Measurements from ENCODE around the gene FAN1.

The FAN1 gene

DNA sequence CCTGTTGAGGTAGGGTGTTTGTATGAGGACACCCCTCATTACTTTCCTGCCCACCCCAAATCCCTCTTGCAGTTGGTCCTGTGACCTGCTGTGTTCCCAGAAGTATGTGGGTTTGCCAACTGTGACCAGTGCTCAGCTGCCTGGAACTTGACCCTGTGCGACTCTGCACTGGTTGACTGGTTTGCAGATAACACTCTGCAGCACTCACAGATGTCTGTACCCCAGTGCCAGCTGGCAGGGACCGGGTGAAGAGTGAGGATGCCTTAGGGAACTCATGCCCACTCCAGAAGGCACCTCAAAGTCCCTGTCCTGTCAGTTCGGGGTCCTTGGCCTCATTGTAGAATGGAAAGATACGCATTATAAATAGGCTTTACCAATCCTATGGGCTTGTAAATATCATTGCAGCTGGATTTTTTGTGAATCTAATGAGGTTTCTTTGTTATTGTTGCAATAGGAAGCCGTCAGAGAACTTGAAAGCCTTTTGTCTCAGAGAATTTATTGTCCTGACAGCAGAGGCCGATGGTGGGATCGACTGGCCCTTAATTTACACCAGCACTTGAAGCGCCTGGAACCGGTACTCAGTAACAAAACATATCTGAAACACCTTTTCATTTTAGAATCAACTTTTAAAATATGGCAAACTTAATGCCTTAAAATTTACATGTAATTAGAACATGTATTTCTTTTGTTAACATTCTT is 18.2 kb downstream of the FAN1 start:
- no peak for DNase-seq

DNA sequence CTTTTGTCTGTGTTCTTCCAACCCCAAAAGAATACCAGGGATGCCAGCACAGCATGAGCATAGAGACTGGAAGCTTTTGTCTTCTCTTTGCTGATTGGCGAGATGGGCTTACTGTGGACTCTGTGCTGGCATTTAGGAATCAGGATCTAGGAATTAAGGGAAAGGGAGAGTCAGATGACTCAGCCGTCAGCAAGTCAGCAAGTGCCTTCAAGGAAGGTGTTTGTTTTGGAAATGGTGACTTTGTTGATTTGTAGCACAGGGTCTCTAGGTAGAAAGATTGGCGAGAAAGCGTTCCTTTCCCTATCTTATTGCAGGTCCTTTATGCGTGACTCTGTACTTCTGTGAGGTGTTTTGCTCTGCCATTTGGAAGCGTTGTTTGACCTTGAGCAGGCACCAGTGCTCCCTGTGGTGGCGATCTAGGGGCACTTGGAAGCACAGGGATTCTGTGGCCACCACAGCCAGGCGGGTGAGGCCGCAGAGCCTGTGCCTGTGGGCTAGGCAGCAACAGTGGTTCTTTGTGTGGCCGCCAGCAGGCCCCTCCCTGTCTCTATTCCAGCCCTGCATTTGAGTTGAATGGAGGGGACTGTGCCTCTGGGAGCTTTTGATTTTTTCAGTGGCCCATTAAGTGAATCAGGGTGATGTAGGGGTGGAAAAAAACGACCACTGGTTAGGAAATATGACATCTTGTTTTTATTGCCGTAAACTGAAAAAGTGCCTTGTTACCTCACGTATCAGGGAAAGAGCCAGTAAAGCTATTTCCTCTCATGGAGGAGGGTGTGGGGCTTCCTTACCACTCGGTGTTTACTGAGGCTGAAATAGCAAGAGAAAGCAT is 19.0 kb downstream of the FAN1 start:
- DNase-seq = no peak

DNA sequence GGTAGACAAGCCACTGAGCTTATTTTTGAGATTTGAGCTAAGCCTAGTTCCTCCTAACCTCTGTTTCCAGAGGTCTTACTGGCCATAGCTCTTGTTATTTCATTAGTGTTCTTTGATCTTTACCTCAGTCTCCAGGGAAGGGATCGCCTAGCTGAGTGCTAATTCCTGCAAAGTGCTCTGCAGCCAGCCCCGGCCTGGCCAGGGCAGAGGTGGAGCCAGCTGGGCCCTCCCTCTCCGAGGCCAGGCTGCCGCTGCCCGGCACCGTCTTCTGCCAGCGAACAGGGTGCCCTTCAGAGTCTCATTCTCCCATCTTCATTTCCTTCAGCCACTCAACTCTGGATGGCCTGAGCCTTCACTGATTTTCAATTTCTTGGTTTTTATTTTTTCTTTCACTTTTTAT is 19.7 kb downstream of the FAN1 start:
- no peak for DNase-seq

- no peak for DNase-seq
Measured at GRCh38 chr15:30924353-30924752, 20.6 kb downstream of the FAN1 start.

- no peak for DNase-seq
Measured at GRCh38 chr15:30925686-30926085, 22.0 kb downstream of the FAN1 start.

DNA sequence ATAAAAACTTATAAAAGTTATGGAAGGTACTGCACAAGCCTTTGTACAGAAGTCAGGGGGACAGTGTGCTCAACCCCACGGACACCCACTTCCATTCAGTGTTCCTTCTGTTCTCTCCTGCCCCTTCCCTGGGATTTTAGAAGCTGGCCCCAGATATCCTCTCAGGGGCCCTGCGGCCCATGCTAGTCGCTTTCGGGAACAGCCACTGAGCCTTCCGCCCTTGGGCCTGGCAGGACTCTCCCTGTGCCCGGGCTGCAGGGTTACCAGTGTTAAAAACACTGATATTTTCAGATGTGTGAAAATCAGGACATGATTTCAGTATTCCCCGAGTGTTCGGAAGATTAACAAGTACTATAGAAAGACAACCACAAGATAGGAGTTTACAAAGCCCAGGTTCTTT is 22.4 kb downstream of the FAN1 start:
- DNase-seq = no peak

- DNase-seq = no peak
Measured at GRCh38 chr15:30927148-30927761, 23.5 kb downstream of the FAN1 start.

GRCh38 chr15:30928076-30928475 is 24.4 kb downstream of the FAN1 start:
- no peak for DNase-seq

DNA sequence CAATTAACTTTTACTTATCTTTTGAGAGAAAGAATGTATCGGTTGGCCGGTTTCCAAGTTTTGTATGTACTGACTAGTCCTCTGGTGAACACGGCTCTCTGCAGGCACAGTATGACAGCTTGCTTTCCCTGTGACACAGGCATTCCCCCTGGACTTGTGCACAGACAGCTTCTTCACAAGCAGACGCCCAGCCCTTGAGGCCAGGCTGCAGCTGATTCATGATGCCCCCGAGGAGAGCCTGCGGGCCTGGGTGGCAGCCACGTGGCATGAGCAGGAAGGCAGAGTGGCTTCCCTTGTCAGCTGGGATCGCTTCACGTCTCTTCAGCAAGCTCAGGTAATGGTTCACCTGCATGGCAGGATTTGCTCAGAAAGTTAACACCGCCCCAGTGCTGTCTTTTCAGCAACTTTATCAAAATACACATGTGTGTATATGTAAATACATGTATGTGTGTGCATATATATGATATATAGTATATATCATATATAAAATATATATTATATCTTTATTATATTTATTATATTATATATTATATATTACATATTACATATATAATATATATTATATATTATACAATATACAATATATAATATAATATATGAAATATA is 25.5 kb downstream of the FAN1 start:
- no peak for DNase-seq

GRCh38 chr15:30929982-30930381 is 26.3 kb downstream of the FAN1 start:
- DNase-seq = no peak

- DNase-seq = no peak
Measured at GRCh38 chr15:30930422-30930821, 26.7 kb downstream of the FAN1 start.

DNA sequence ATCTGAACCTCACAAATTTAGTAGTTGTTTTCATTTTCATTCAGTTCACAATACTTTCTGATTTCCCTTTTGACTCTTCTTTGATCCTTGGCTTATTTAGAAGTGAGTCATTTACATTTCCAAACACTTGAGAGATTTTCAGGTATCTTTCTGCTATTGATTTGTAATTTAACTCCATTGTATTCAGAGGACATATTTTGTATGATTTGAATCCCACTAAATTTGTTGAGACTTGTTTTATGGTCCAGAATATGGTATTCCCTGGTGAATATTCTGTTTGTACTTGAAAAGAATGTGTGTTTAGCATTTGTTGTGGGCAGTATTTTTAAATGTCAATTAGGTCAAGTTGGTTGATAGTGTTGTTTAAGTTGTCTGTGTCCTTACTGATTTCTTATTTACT is 29.6 kb downstream of the FAN1 start:
- DNase-seq = no peak

DNA sequence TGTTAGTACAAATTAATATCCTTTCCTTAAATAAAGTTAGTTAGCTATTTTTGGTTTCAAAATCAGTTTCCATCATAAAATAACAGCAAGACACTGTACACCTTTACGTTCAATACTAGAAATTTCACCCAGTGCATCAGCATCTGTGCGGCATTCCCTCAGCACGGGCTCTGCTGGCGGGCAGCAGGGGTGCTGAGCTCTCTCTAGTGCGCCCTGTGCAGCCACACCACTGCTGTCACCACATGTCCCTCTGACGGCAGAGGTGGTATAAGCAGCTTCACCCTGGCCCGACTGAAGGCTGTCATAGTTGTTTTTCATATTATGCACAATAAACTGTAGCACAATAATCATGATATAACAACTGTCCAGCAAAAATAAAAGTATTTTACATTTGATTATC is 35.4 kb downstream of the FAN1 start:
- DNase-seq = no peak

DNA sequence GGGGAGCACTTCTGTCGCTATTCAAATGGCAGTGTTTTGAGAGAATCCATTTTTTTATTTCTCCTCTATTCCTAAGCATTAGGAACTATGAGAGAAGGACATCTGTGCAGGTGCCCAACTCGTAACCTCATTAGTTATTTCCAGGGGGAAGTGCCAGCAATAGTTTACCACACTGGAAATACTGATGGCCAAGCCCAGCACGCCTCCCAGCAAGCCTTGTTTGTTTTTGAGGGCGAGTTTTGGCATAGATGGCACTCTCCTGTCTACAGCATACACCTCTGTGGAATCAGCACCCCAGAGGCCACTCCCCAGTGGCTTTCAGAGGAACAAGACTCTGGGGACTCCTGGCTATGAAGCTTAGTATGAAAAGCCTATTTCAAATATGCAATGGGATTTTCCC is 36.6 kb downstream of the FAN1 start:
- DNase-seq = no peak

DNA sequence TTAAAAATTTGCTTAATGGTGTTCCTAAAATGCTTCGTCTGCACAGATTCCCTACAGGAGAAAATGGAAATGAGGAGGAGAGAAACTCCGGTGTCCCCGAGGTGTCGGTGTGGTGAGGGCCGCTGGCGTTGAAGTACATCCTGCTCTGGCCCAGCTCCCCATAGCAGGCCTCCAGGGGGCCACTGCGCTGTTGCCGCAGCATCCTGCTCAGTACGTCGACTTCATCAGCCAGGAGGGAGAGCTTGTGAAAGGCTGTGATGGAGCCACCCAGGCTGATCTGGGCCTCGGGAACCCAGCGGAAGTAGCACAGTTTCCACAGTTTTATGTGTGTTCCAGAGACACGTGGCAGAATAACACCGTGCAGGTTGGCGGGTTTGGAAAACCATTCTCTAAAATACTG is 37.8 kb downstream of the FAN1 start:
- no peak for DNase-seq

- no peak for DNase-seq
Measured at GRCh38 chr15:30943654-30944335, 40.1 kb downstream of the FAN1 start.

- DNase-seq = no peak
Measured at GRCh38 chr15:30953183-30953582, 49.5 kb downstream of the FAN1 start.

GRCh38 chr15:30953731-30954378 is 50.1 kb downstream of the FAN1 start:
- no peak for DNase-seq

DNA sequence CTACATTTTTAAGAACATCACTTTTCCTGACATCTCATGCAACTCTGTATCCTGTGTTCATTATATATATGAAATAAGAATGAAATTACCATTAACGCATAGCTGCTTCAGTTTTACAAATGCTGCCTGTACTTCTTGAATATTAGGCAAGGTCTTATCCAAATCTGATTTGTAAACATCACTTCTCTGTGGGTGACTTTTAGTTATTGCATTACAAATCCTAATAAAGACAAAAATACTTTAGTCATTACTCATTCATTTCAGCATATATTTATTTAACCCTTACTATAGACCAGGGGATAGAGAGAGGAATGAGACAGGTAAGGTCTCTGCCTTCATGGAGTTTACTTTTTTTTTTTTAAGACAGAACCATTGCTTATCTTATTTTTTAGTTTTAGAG is 51.0 kb downstream of the FAN1 start:
- no peak for DNase-seq

GRCh38 chr15:30956216-30957124 is 52.8 kb downstream of the FAN1 start:
- DNase-seq = no peak

DNA sequence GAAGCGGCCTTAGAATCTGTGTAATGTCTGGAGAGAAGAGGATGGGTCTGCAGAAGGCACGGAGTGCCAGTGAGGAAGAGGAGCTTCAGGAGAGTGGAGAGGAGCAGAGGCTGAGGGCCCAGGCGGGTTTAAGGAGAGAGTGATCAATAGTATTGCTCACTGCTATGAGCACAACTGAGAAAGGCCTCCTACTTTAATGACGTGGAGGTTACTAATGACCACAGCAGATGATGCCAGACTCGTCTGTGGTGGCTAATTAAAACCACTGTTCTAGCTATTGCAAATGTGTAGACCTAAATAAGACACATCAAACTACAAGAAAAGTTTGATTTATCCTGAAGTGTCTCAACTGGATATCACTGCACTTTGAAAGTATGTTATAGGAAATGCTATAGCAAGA is 54.5 kb downstream of the FAN1 start:
- DNase-seq = no peak
